Measurements from ENCODE around the gene PNPLA8. TPM values are rescaled to one million over a fixed set of nuclear protein-coding genes. Genes with fewer than 3 reads are reported as not detected.

PNPLA8 gene
- total RNA-seq, 1 experiment from 2014 or later, result 31.3 TPM

DNA sequence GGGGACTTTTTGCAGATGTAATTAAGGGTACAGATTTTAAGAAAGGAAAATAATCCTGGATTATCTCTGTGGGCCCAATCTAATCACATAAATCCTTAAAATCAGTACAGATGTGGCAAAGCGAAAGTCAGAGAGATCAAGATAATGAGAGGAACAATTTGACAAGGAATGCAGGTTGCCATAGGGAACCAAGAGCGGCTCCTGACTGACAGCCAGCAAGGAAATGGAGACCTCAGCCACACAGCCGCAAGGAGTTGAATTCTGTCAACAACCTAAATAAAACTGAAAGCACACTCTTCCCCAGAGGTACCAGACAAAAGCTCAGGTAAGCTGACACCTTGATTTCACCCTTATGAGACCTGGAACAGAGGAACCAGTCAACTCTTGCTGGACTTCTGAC, 3.4 kb upstream of the PNPLA8 start:
- Histone ChIP-seq H3K9me3 (ENCODE audit: insufficient read depth, low read depth) (no peaks in the 10 kb centered on the region), H2AFZ (no peak overlapping the region), H3K27me3 (ENCODE audit: insufficient read depth, low read depth) (no peaks in the 10 kb centered on the region), H3F3A (ENCODE audit: insufficient read depth, low read depth) (peaks cover 50% of the 10 kb centered on the region), H3K27ac (peak overlapping the region; percentile 96), H3K36me3 (ENCODE audit: low read depth) (no peaks in the 10 kb centered on the region), H3K9me2 (ENCODE audit: insufficient read depth) (no peaks in the 10 kb centered on the region), H3K4me2 (peak overlapping the region; percentile 85), H4K20me1 (ENCODE audit: insufficient read depth) (no peaks in the 10 kb centered on the region), H3K79me2 (ENCODE audit: low read depth) (peaks cover 17% of the 10 kb centered on the region), H3K4me1 (replicated peaks; ENCODE audit: insufficient read depth) (peaks cover 47% of the 10 kb centered on the region), H3K4me3 (no peak overlapping the region)
- no peak for TF ChIP-seq CTCF (conservative IDR thresholded peaks at IDR 0.05)
- no peak for TF ChIP-seq EZH2 (IDR thresholded peaks at IDR 0.05; ENCODE audit: low read depth)
- CTCF ChIA-PET, result no interaction called here
- intact Hi-C loops (cut with micrococcal nuclease; ENCODE audit: unreplicated experiment), result loop anchor here (1.0 to 10.0 kb wide), 3 partner anchors 52 to 1755 kb away; no protein-coding TSS in a partner anchor
- peak; percentile 62 to 65 for DNase-seq
- no TSS peak for BruUV-seq (replicated peaks)
- POLR2A ChIA-PET (ENCODE audit: unreplicated experiment), result interaction anchor here (0.7 kb wide), 2 partner anchors 41 to 52 kb away, joined by 3 to 9 read pairs; partner anchors contain the start of gene DNAJB9

GRCh38 chr7:108528183-108528712, 2.3 kb upstream of the PNPLA8 start:
- H3F3A ChIP-seq (ENCODE audit: insufficient read depth, low read depth), result peaks cover 53% of the 10 kb centered on the region
- H3K36me3 ChIP-seq (ENCODE audit: low read depth), result no peaks in the 10 kb centered on the region
- H3K4me3 ChIP-seq, result peak overlapping the region; percentile 68
- H3K79me2 ChIP-seq (ENCODE audit: low read depth), result peaks cover 28% of the 10 kb centered on the region
- BruUV-seq (replicated peaks), result no TSS peak
- DNase-seq, result peak; percentile 49 to 94
- H3K27ac ChIP-seq, result peak overlapping the region; percentile 96
- POLR2A ChIA-PET (ENCODE audit: unreplicated experiment), result interaction anchor here (0.6 to 1.2 kb wide), 2 partner anchors 41 to 1359 kb away, joined by 3 to 13 read pairs; partner anchors contain the start of genes DNAJB9 and THAP5
- no peaks in the 10 kb centered on the region for H3K9me2 ChIP-seq (ENCODE audit: insufficient read depth)
- H2AFZ ChIP-seq, result peak overlapping the region; percentile 73
- intact Hi-C loops (cut with micrococcal nuclease; ENCODE audit: unreplicated experiment), result loop anchor here (10.0 kb wide), 2 partner anchors 583 to 1753 kb away; no protein-coding TSS in a partner anchor
- H3K4me2 ChIP-seq, result peak overlapping the region; percentile 85
- peaks cover 56% of the 10 kb centered on the region for H3K4me1 ChIP-seq (replicated peaks; ENCODE audit: insufficient read depth)
- H3K9me3 ChIP-seq (ENCODE audit: insufficient read depth, low read depth), result no peaks in the 10 kb centered on the region
- H3K27me3 ChIP-seq (ENCODE audit: insufficient read depth, low read depth), result no peaks in the 10 kb centered on the region
- TF ChIP-seq CTCF (conservative IDR thresholded peaks at IDR 0.05) (no peak), EZH2 (IDR thresholded peaks at IDR 0.05; ENCODE audit: low read depth) (no peak)
- no peaks in the 10 kb centered on the region for H4K20me1 ChIP-seq (ENCODE audit: insufficient read depth)
- CTCF ChIA-PET, result no interaction called here

- no peak for DNase-seq
- peaks cover 56% of the 10 kb centered on the region for H3K4me1 ChIP-seq (replicated peaks; ENCODE audit: insufficient read depth)
- H3F3A ChIP-seq (ENCODE audit: insufficient read depth, low read depth), result peaks cover 53% of the 10 kb centered on the region
- POLR2A ChIA-PET (ENCODE audit: unreplicated experiment), result no interaction called here
- peak overlapping the region; percentile 68 for H3K4me3 ChIP-seq
- peak overlapping the region; percentile 96 for H3K27ac ChIP-seq
- peak overlapping the region; percentile 77 for H2AFZ ChIP-seq
- TF ChIP-seq EZH2 (IDR thresholded peaks at IDR 0.05; ENCODE audit: low read depth), result no peak
- no peak for TF ChIP-seq CTCF (conservative IDR thresholded peaks at IDR 0.05)
- CTCF ChIA-PET, result interaction anchor here (0.7 kb wide), 1 partner anchor 898 kb away, joined by 3 read pairs; no protein-coding TSS in a partner anchor
- no peaks in the 10 kb centered on the region for H3K27me3 ChIP-seq (ENCODE audit: insufficient read depth, low read depth)
- H3K36me3 ChIP-seq (ENCODE audit: low read depth), result no peaks in the 10 kb centered on the region; the same call in 1 of the 2 replicates
- BruUV-seq (replicated peaks), result TSS peak; percentile 88
- H3K9me3 ChIP-seq (ENCODE audit: insufficient read depth, low read depth), result no peaks in the 10 kb centered on the region
- no peaks in the 10 kb centered on the region for H3K9me2 ChIP-seq (ENCODE audit: insufficient read depth)
- intact Hi-C loops (cut with micrococcal nuclease; ENCODE audit: unreplicated experiment), result loop anchor here (1.0 to 10.0 kb wide), 4 partner anchors 43 to 1752 kb away; partner anchors contain the start of genes DNAJB9 and THAP5
- peaks cover 44% of the 10 kb centered on the region for H3K79me2 ChIP-seq (ENCODE audit: low read depth)
- peak overlapping the region; percentile 85 for H3K4me2 ChIP-seq
- no peaks in the 10 kb centered on the region for H4K20me1 ChIP-seq (ENCODE audit: insufficient read depth)
These were observed 758 bp upstream of the PNPLA8 start for GRCh38 chr7:108526768-108527017.
